Dendritic cell treated with granulocyte-macrophage colony-stimulating factor and Interleukin-4, amounts not matched to agents 40 ng/mL and 50 ng/mL, for 4 days (primary cell): ENCODE measurements around the gene WDR72.

ENCODE experiments used
- H3K27ac Mint-ChIP-seq: one replicate; pipeline ENCODE4 v1.8.0; 2022; ENCODE audit warnings: mild to moderate bottlenecking, mixed read lengths
- H3K27me3 Mint-ChIP-seq: one replicate; pipeline ENCODE4 v1.8.0; 2022; ENCODE audit warnings: mild to moderate bottlenecking, mixed read lengths
- H3K36me3 Mint-ChIP-seq: one replicate; pipeline ENCODE4 v1.8.0; 2022; ENCODE audit warnings: low read depth, mixed read lengths
- H3K4me1 Mint-ChIP-seq: one replicate; pipeline ENCODE4 v1.8.0; 2022; ENCODE audit warnings: low read depth, mixed read lengths
- H3K4me3 Mint-ChIP-seq: one replicate; pipeline ENCODE4 v1.8.0; 2022; ENCODE audit warnings: mild to moderate bottlenecking, moderate library complexity, mixed read lengths
- H3K9me3 Mint-ChIP-seq: one replicate; pipeline ENCODE4 v1.8.0; 2022; ENCODE audit warnings: mixed read lengths
- intact Hi-C: fragments of 100-400 bp; cut with micrococcal nuclease; formaldehyde crosslinking; loops from one replicate; pipeline ENCODE4 v1.15.0; 2022

WDR72 gene

GRCh38 chr15:53671545-53671944 is 87.9 kb downstream of the WDR72 start:
- Mint-ChIP-seq H3K4me1 (no peaks in the 10 kb centered on the region), H3K27me3 (no peaks in the 10 kb centered on the region), H3K27ac (no peak overlapping the region), H3K4me3 (no peak overlapping the region), H3K9me3 (no peaks in the 10 kb centered on the region), H3K36me3 (no peaks in the 10 kb centered on the region)
- intact Hi-C loops: no loop called here

GRCh38 chr15:53670701-53671100 is 88.8 kb downstream of the WDR72 start:
- Mint-ChIP-seq H3K4me3 (no peak overlapping the region), H3K27me3 (no peaks in the 10 kb centered on the region), H3K36me3 (no peaks in the 10 kb centered on the region), H3K27ac (no peak overlapping the region), H3K4me1 (no peaks in the 10 kb centered on the region), H3K9me3 (no peaks in the 10 kb centered on the region)
- intact Hi-C loops: no loop called here

GRCh38 chr15:53665930-53666329 is 93.5 kb downstream of the WDR72 start:
- no peaks in the 10 kb centered on the region for H3K9me3 Mint-ChIP-seq
- intact Hi-C loops: no loop called here
- no peaks in the 10 kb centered on the region for H3K27me3 Mint-ChIP-seq
- no peak overlapping the region for H3K27ac Mint-ChIP-seq
- no peaks in the 10 kb centered on the region for H3K36me3 Mint-ChIP-seq
- H3K4me3 Mint-ChIP-seq: no peak overlapping the region
- H3K4me1 Mint-ChIP-seq: no peaks in the 10 kb centered on the region

- intact Hi-C loops: no loop called here
- Mint-ChIP-seq H3K27me3 (no peaks in the 10 kb centered on the region), H3K4me1 (no peaks in the 10 kb centered on the region), H3K9me3 (no peaks in the 10 kb centered on the region), H3K36me3 (no peaks in the 10 kb centered on the region), H3K4me3 (no peak overlapping the region), H3K27ac (no peak overlapping the region)
These were observed 100.5 kb downstream of the WDR72 start for GRCh38 chr15:53658827-53659555.

- H3K27me3 Mint-ChIP-seq: no peaks in the 10 kb centered on the region
- H3K4me1 Mint-ChIP-seq: no peaks in the 10 kb centered on the region
- H3K9me3 Mint-ChIP-seq: no peaks in the 10 kb centered on the region
- no peak overlapping the region for H3K27ac Mint-ChIP-seq
- no peaks in the 10 kb centered on the region for H3K36me3 Mint-ChIP-seq
- intact Hi-C loops: no loop called here
- no peak overlapping the region for H3K4me3 Mint-ChIP-seq
These were observed 101.2 kb downstream of the WDR72 start for GRCh38 chr15:53658255-53658654.

- Mint-ChIP-seq H3K36me3 (no peaks in the 10 kb centered on the region), H3K27me3 (no peaks in the 10 kb centered on the region), H3K9me3 (no peaks in the 10 kb centered on the region), H3K27ac (no peak overlapping the region), H3K4me1 (no peaks in the 10 kb centered on the region), H3K4me3 (no peak overlapping the region)
- intact Hi-C loops: no loop called here
These were observed 110.5 kb downstream of the WDR72 start for GRCh38 chr15:53648934-53649333.

GRCh38 chr15:53644660-53645059 is 114.8 kb downstream of the WDR72 start:
- Mint-ChIP-seq H3K4me1 (no peaks in the 10 kb centered on the region), H3K27me3 (no peaks in the 10 kb centered on the region), H3K4me3 (no peak overlapping the region), H3K9me3 (no peaks in the 10 kb centered on the region), H3K27ac (no peak overlapping the region), H3K36me3 (no peaks in the 10 kb centered on the region)
- intact Hi-C loops: no loop called here

- no peak overlapping the region for H3K27ac Mint-ChIP-seq
- H3K9me3 Mint-ChIP-seq: peaks cover 24% of the 10 kb centered on the region
- H3K36me3 Mint-ChIP-seq: no peaks in the 10 kb centered on the region
- intact Hi-C loops: no loop called here
- no peaks in the 10 kb centered on the region for H3K27me3 Mint-ChIP-seq
- no peaks in the 10 kb centered on the region for H3K4me1 Mint-ChIP-seq
- H3K4me3 Mint-ChIP-seq: no peak overlapping the region
These were observed 124.9 kb downstream of the WDR72 start for GRCh38 chr15:53634517-53635106.

- Mint-ChIP-seq H3K27me3 (no peaks in the 10 kb centered on the region), H3K36me3 (no peaks in the 10 kb centered on the region), H3K9me3 (peaks cover 23% of the 10 kb centered on the region), H3K4me3 (no peak overlapping the region), H3K27ac (no peak overlapping the region), H3K4me1 (no peaks in the 10 kb centered on the region)
- intact Hi-C loops: no loop called here
These were observed 132.2 kb downstream of the WDR72 start for GRCh38 chr15:53627279-53627678.

- no peaks in the 10 kb centered on the region for H3K4me1 Mint-ChIP-seq
- intact Hi-C loops: no loop called here
- no peak overlapping the region for H3K27ac Mint-ChIP-seq
- no peaks in the 10 kb centered on the region for H3K27me3 Mint-ChIP-seq
- no peak overlapping the region for H3K4me3 Mint-ChIP-seq
- H3K9me3 Mint-ChIP-seq: peaks cover 12% of the 10 kb centered on the region
- no peaks in the 10 kb centered on the region for H3K36me3 Mint-ChIP-seq
These were observed 133.3 kb downstream of the WDR72 start for GRCh38 chr15:53625962-53626845.

GRCh38 chr15:53625260-53625659 is 134.2 kb downstream of the WDR72 start:
- Mint-ChIP-seq H3K9me3 (peaks cover 9% of the 10 kb centered on the region), H3K36me3 (no peaks in the 10 kb centered on the region)

GRCh38 chr15:53618461-53618860 is 141.0 kb downstream of the WDR72 start:
- no peaks in the 10 kb centered on the region for H3K9me3 Mint-ChIP-seq
- no peak overlapping the region for H3K27ac Mint-ChIP-seq
- H3K4me3 Mint-ChIP-seq: no peak overlapping the region

More at GRCh38 chr15:53625260-53625659, 134.2 kb downstream of the WDR72 start:
- H3K27me3 Mint-ChIP-seq: no peaks in the 10 kb centered on the region
- intact Hi-C loops: no loop called here
- H3K4me1 Mint-ChIP-seq: no peaks in the 10 kb centered on the region
- no peak overlapping the region for H3K27ac Mint-ChIP-seq
- no peak overlapping the region for H3K4me3 Mint-ChIP-seq

GRCh38 chr15:53611145-53611920 is 148.1 kb downstream of the WDR72 start:
- Mint-ChIP-seq H3K36me3 (no peaks in the 10 kb centered on the region), H3K27ac (no peak overlapping the region), H3K4me1 (no peaks in the 10 kb centered on the region), H3K9me3 (no peaks in the 10 kb centered on the region), H3K27me3 (no peaks in the 10 kb centered on the region), H3K4me3 (no peak overlapping the region)
- intact Hi-C loops: no loop called here

More at GRCh38 chr15:53618461-53618860, 141.0 kb downstream of the WDR72 start:
- intact Hi-C loops: no loop called here
- Mint-ChIP-seq H3K4me1 (no peaks in the 10 kb centered on the region), H3K36me3 (no peaks in the 10 kb centered on the region), H3K27me3 (no peaks in the 10 kb centered on the region)
